ENCODE data around the gene PES1.

GRCh38 chr22:30614879-30615278 is 23.2 kb upstream of the PES1 start:
- TF ChIP-seq CTCF (IDR thresholded peaks at IDR 0.05) (no peak), EP300 (IDR thresholded peaks at IDR 0.05) (no peak)
